Right atrium auricular region (tissue), 2 donors: ENCODE results near the gene PRRT4. TPM values are rescaled to one million over a fixed set of nuclear protein-coding genes. Genes with fewer than 3 reads are reported as not detected.

Experiments
- DNase-seq: peaks from one replicate; pipeline ENCODE4 v3.0.0-alpha.2; 2019; ENCODE audit warnings: low spot score
- H3K27ac ChIP-seq, 2 donors: fragments of 200-600 bp; sonication (generic); 1 replicate in 1 of 2; 2 replicates in 1 of 2; pipeline ENCODE4 v1.5.1; 2016 to 2019
- H3K27me3 ChIP-seq, 2 donors: fragments of 200-600 bp; sonication (generic); one replicate each; pipeline versions ENCODE4 v1.5.1 to v1.6.0; 2017 to 2019
- H3K36me3 ChIP-seq: fragments of 200-600 bp; sonication (generic); one replicate; pipeline ENCODE4 v1.5.1; 2016
- H3K4me1 ChIP-seq, 2 donors: fragments of 200-600 bp; sonication (generic); one replicate each; pipeline versions ENCODE4 v1.5.1 to v1.6.0; 2017 to 2019
- H3K4me3 ChIP-seq, 2 donors: fragments of 200-600 bp; sonication (generic); 1 replicate in 1 of 2; 2 replicates in 1 of 2; pipeline ENCODE4 v1.5.1; 2017 to 2019; ENCODE audit warnings: mild to moderate bottlenecking in 1 of 2, moderate library complexity in 1 of 2
- H3K9me3 ChIP-seq, 2 donors: fragments of 200-600 bp; sonication (generic); one replicate each; pipeline ENCODE4 v1.5.1; 2019
- total RNA-seq, 2 donors: library from RNA; depleted of rRNA; stranded (reverse); fragments of >200 nt; gene quantifications; one replicate each; pipeline ENCODE4 v1.1.0, GENCODE V29; 2016
- TF ChIP-seq, protein P1 (sequence below), 2 donors: fragments of 200-600 bp; sonication (generic); IDR thresholded peaks; one replicate each; pipeline ENCODE4 v1.5.1; 2019; ENCODE audit warnings: antibody characterized with exemption in 2 of 2

Gene PRRT4
- total RNA-seq, 2 donors from 2014 or later, result 0.37 to 1.1 TPM

DNA sequence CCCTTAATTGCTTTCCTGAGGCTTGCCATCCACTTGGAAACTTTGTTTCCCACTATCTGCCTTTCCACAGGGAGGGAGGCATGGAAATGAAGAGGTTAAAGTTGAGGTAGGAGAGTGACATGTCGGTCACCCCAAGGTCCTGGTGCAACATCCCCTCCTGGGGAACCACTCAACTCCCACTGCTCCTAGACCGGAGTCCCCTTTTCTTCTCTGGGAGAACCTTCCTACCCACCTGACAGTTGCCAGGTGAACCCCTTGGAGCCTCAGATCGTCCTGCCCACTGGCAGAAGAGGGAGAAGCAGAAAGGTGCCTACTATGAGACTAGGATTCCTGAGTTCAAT, 26.6 kb upstream of the PRRT4 start:
- no peaks in the 10 kb centered on the region for H3K4me1 ChIP-seq
- TF ChIP-seq, protein P1, sequence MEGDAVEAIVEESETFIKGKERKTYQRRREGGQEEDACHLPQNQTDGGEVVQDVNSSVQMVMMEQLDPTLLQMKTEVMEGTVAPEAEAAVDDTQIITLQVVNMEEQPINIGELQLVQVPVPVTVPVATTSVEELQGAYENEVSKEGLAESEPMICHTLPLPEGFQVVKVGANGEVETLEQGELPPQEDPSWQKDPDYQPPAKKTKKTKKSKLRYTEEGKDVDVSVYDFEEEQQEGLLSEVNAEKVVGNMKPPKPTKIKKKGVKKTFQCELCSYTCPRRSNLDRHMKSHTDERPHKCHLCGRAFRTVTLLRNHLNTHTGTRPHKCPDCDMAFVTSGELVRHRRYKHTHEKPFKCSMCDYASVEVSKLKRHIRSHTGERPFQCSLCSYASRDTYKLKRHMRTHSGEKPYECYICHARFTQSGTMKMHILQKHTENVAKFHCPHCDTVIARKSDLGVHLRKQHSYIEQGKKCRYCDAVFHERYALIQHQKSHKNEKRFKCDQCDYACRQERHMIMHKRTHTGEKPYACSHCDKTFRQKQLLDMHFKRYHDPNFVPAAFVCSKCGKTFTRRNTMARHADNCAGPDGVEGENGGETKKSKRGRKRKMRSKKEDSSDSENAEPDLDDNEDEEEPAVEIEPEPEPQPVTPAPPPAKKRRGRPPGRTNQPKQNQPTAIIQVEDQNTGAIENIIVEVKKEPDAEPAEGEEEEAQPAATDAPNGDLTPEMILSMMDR (IDR thresholded peaks at IDR 0.05), result no peak

DNA sequence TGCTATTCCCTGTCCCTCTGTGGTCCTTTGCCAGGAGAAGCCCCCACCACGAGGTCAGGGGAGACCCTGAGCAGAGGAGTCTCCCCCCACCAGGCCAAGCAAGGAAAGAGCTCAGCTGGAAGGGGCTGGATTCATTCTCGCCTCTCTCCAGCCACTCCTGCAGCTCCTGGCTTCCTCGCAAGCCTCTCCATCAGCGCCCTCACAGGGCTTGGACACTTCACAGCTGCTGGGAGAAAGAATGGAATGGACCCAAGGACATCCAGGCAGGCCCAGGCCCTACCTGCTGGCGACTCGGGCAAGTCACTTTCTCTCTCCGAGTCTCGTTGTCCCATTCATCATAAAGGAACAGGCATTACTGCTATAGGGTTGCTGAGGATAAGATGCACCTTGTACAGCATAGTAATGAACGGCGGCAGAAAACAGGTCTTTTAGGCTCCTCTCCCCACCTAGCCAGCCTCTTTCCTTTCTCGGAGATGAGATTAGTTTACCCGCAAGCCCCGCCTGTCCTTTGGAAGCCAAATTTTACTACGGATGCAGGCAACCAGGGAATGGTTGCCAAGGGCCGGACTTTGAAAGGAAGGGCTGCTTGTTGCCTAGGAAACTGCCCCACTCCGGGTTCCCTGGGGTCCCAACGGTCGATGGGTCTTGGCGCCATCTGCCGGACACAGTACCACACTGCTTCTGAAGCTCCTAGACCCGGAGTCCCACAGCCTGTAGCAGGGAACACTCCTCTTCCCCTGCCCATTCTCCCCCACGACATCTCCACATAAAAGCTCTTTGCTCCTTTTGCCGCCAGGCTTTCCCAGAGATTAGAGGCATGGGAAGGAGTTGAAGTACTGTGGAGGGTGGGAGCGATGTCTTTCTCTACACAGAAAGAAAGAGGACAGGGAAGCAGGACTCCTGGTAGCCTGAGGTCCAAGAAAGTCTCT, 26.0 kb upstream of the PRRT4 start:
- TF ChIP-seq, protein P1 (IDR thresholded peaks at IDR 0.05), result peak; percentile 64 to 89

More for the DNA sequence above, 26.6 kb upstream of the PRRT4 start:
- no peak for DNase-seq
- Histone ChIP-seq H3K4me3 (no peak overlapping the region), H3K27me3 (no peaks in the 10 kb centered on the region), H3K27ac (no peak overlapping the region), H3K36me3 (no peaks in the 10 kb centered on the region), H3K9me3 (no peaks in the 10 kb centered on the region)

DNA sequence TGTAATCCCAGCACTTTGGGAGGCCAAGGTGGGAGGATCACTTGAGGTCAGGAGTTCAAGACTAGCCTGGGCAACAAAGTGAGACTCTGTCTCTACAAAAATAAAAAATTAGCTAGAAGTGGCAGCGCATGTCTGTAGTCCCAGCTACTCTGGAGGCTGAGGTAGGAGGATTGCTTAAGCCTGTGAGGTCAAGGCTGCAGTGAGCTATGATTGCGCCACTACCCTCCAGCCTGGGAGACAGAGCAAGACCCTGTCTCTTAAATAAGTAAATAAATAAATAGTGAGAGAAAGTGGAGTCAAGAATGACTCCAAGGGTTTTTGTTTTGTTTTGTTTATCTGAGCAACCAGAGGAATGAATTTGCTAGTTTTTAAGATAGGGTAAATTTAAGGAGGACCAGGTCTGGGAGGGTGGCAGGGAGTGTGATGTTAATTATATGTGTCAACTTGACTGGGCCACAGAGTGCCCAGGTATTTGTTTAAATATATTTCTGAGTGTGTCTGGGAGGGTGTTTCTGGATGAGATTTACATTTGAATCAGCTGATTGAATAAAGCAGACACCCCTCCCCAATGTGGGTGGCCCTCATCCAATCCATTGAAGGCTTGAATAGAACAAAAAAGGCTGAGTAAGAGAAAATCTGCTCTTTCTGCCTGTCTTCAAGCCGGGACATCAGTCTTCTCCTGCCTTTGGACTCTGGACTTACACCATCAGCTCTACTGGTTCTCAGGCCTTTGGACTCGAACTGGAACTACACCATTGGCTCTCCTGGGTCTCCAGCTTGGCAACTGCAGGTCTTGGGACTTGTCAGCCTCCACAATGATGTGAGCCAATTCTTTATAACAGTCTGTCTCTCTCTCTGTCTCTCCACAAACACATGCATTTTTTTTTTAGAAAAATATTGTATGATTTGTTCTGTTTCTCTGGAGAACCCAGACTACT, 24.8 kb upstream of the PRRT4 start:
- Histone ChIP-seq H3K36me3 (no peaks in the 10 kb centered on the region), H3K9me3 (no peaks in the 10 kb centered on the region), H3K27me3 (no peaks in the 10 kb centered on the region), H3K27ac (no peak overlapping the region), H3K4me3 (no peak overlapping the region), H3K4me1 (peaks cover 0 to 4% of the 10 kb centered on the region in 2 donors)
- TF ChIP-seq, protein P1 (IDR thresholded peaks at IDR 0.05), result no peak
- DNase-seq, result no peak

More for the DNA sequence above, 26.0 kb upstream of the PRRT4 start:
- H3K4me1 ChIP-seq, result no peaks in the 10 kb centered on the region
- no peaks in the 10 kb centered on the region for H3K9me3 ChIP-seq
- peak; percentile 92 for DNase-seq
- no peak overlapping the region for H3K27ac ChIP-seq
- H3K4me3 ChIP-seq, result no peak overlapping the region
- H3K27me3 ChIP-seq, result no peaks in the 10 kb centered on the region
- no peaks in the 10 kb centered on the region for H3K36me3 ChIP-seq

GRCh38 chr7:128384726-128385125, 23.2 kb upstream of the PRRT4 start:
- Histone ChIP-seq H3K9me3 (no peaks in the 10 kb centered on the region), H3K27ac (no peak overlapping the region), H3K4me1 (peaks cover 0 to 4% of the 10 kb centered on the region in 2 donors), H3K27me3 (no peaks in the 10 kb centered on the region), H3K4me3 (no peak overlapping the region), H3K36me3 (no peaks in the 10 kb centered on the region)
- TF ChIP-seq, protein P1 (IDR thresholded peaks at IDR 0.05), result no peak
- no peak for DNase-seq

- H3K27ac ChIP-seq, result no peak overlapping the region
- DNase-seq, result no peak
Observed at GRCh38 chr7:128383776-128384175, 22.3 kb upstream of the PRRT4 start.

More at GRCh38 chr7:128383776-128384175, 22.3 kb upstream of the PRRT4 start:
- Histone ChIP-seq H3K4me1 (peaks cover 0 to 4% of the 10 kb centered on the region in 2 donors), H3K27me3 (no peaks in the 10 kb centered on the region), H3K36me3 (no peaks in the 10 kb centered on the region), H3K9me3 (no peaks in the 10 kb centered on the region), H3K4me3 (no peak overlapping the region)
- TF ChIP-seq, protein P1 (IDR thresholded peaks at IDR 0.05), result no peak
